DOHH2 (cell line): Measurements from ENCODE around the gene RASAL3.

Source experiments
- H3F3A ChIP-seq: fragments of 200-600 bp; sonication (generic), shearing (Covaris generic); 2 replicates; pipeline ENCODE4 v1.6.0; 2016; ENCODE audit warnings: antibody characterized with exemption, mild to moderate bottlenecking; ENCODE audit not compliant: control insufficient read depth, insufficient read depth
- H3K27ac ChIP-seq: fragments of 200-600 bp; sonication (generic); 2 replicates; pipeline ENCODE4 v1.5.1; 2014; ENCODE audit warnings: low read depth, mild to moderate bottlenecking, low read length, moderate library complexity
- H3K27me3 ChIP-seq: fragments of 200-600 bp; sonication (generic); 2 replicates; pipeline ENCODE4 v1.6.1; 2014; ENCODE audit warnings: mild to moderate bottlenecking, low read length, mixed read lengths; ENCODE audit not compliant: control insufficient read depth
- H3K36me3 ChIP-seq: fragments of 200-600 bp; sonication (generic); 2 replicates; pipeline ENCODE4 v1.6.1; 2014; ENCODE audit warnings: mild to moderate bottlenecking, low read length, moderate library complexity, mixed read lengths; ENCODE audit not compliant: control insufficient read depth
- H3K4me1 ChIP-seq: fragments of 200-600 bp; sonication (generic); 2 replicates; pipeline ENCODE4 v1.6.1; 2014; ENCODE audit warnings: mild to moderate bottlenecking, low read length, mixed read lengths; ENCODE audit not compliant: control insufficient read depth
- H3K4me2 ChIP-seq: fragments of 200-600 bp; sonication (generic); 2 replicates; pipeline ENCODE4 v1.6.0; 2014; ENCODE audit warnings: mild to moderate bottlenecking, low read length, moderate library complexity
- H3K4me3 ChIP-seq: fragments of 200-600 bp; sonication (generic); 2 replicates; pipeline ENCODE4 v1.5.1; 2014; ENCODE audit warnings: mild to moderate bottlenecking, low read length, mixed read lengths
- H3K79me2 ChIP-seq: fragments of 200-600 bp; sonication (generic); 2 replicates; pipeline ENCODE4 v1.6.1; 2014; ENCODE audit warnings: mild to moderate bottlenecking, low read length, mixed read lengths; ENCODE audit not compliant: control insufficient read depth
- H3K9me2 ChIP-seq: fragments of 200-600 bp; sonication (generic); replicated peaks from 2 replicates; pipeline ENCODE4 v1.6.1; 2014; ENCODE audit warnings: mild to moderate bottlenecking, low read length, mixed read lengths; ENCODE audit not compliant: control insufficient read depth
- H3K9me3 ChIP-seq: fragments of 200-600 bp; sonication (generic); 2 replicates; pipeline ENCODE4 v1.6.1; 2014; ENCODE audit warnings: antibody characterized with exemption, low read length, mixed read lengths; ENCODE audit not compliant: control insufficient read depth, insufficient read depth
- H4K20me1 ChIP-seq: fragments of 200-600 bp; sonication (generic); 2 replicates; pipeline ENCODE4 v1.6.0; 2014; ENCODE audit warnings: low read depth, mild to moderate bottlenecking, antibody characterized with exemption, low read length, moderate library complexity; ENCODE audit not compliant: control insufficient read depth, insufficient read depth
- CTCF ChIP-seq: fragments of 200-600 bp; sonication (generic); IDR thresholded peaks from one replicate; pipeline ENCODE4 v1.5.1; 2014; ENCODE audit warnings: antibody characterized with exemption, mild to moderate bottlenecking, low read depth, low read length; ENCODE audit not compliant: poor library complexity, severe bottlenecking
- EZH2phosphoT487 ChIP-seq: fragments of 200-600 bp; sonication (generic); IDR thresholded peaks from 2 replicates; pipeline ENCODE4 v1.6.1; 2017; ENCODE audit warnings: borderline replicate concordance, mild to moderate bottlenecking, antibody characterized with exemption, low read length, moderate library complexity, mixed read lengths

The RASAL3 gene

GRCh38 chr19:15424692-15425272 lies 39.6 kb downstream of the RASAL3 start:
- H3K4me3 ChIP-seq: no peak overlapping the region
- no peak overlapping the region for H3K4me2 ChIP-seq
- H3K79me2 ChIP-seq: peaks cover 16% of the 10 kb centered on the region
- peaks cover 72% of the 10 kb centered on the region for H3K36me3 ChIP-seq
- no peaks in the 10 kb centered on the region for H4K20me1 ChIP-seq
- no peak overlapping the region for H3K27ac ChIP-seq
- peaks cover 1% of the 10 kb centered on the region for H3K4me1 ChIP-seq
- no peaks in the 10 kb centered on the region for H3K27me3 ChIP-seq
- no peaks in the 10 kb centered on the region for H3K9me3 ChIP-seq
- peaks cover 7% of the 10 kb centered on the region; the same call in 1 of the 2 replicates for H3F3A ChIP-seq
- no peaks in the 10 kb centered on the region for H3K9me2 ChIP-seq
- TF ChIP-seq CTCF (no peak), EZH2phosphoT487 (no peak)

GRCh38 chr19:15424121-15424520 lies 40.2 kb downstream of the RASAL3 start:
- peaks cover 66% of the 10 kb centered on the region for H3K36me3 ChIP-seq
- no peaks in the 10 kb centered on the region for H3K9me2 ChIP-seq
- peaks cover 10% of the 10 kb centered on the region for H3K79me2 ChIP-seq
- no peak overlapping the region for H3K4me3 ChIP-seq
- H4K20me1 ChIP-seq: no peaks in the 10 kb centered on the region
- H3K27ac ChIP-seq: no peak overlapping the region
- H3F3A ChIP-seq: peaks cover 11% of the 10 kb centered on the region; the same call in 1 of the 2 replicates
- H3K4me1 ChIP-seq: peaks cover 8% of the 10 kb centered on the region
- no peaks in the 10 kb centered on the region for H3K9me3 ChIP-seq
- no peaks in the 10 kb centered on the region for H3K27me3 ChIP-seq
- TF ChIP-seq EZH2phosphoT487: no peak
- no peak for TF ChIP-seq CTCF
- H3K4me2 ChIP-seq: no peak overlapping the region

- H3K79me2 ChIP-seq: peaks cover 7% of the 10 kb centered on the region
- no peak for TF ChIP-seq CTCF
- TF ChIP-seq EZH2phosphoT487: no peak
- H3K4me2 ChIP-seq: no peak overlapping the region
- no peak overlapping the region for H3K27ac ChIP-seq
- H3K9me3 ChIP-seq: no peaks in the 10 kb centered on the region
- no peaks in the 10 kb centered on the region for H4K20me1 ChIP-seq
- peaks cover 62% of the 10 kb centered on the region for H3K36me3 ChIP-seq
- peaks cover 11% of the 10 kb centered on the region; the same call in 1 of the 2 replicates for H3F3A ChIP-seq
- H3K9me2 ChIP-seq: no peaks in the 10 kb centered on the region
- no peaks in the 10 kb centered on the region for H3K27me3 ChIP-seq
- peaks cover 8% of the 10 kb centered on the region for H3K4me1 ChIP-seq
- H3K4me3 ChIP-seq: no peak overlapping the region
Measured at GRCh38 chr19:15423130-15423529, 41.2 kb downstream of the RASAL3 start.
